Measurements from ENCODE around the gene RAI1.

Gene RAI1

GRCh38 chr17:17752089-17752820 lies 71.0 kb downstream of the RAI1 start:
- DNase-seq, result peak; percentile 95

GRCh38 chr17:17752821-17753321 lies 71.6 kb downstream of the RAI1 start:
- no peak for DNase-seq

GRCh38 chr17:17754719-17755686 lies 73.7 kb downstream of the RAI1 start:
- DNase-seq, result no peak

- DNase-seq, result no peak
Observed at GRCh38 chr17:17755715-17756114, 74.5 kb downstream of the RAI1 start.

GRCh38 chr17:17757391-17757791 lies 76.1 kb downstream of the RAI1 start:
- DNase-seq, result no peak

- DNase-seq, result no peak
Observed at GRCh38 chr17:17757956-17758845, 76.9 kb downstream of the RAI1 start.

- no peak for DNase-seq
Observed at GRCh38 chr17:17758941-17759563, 77.8 kb downstream of the RAI1 start.

GRCh38 chr17:17760350-17760749 lies 79.1 kb downstream of the RAI1 start:
- no peak for DNase-seq

- DNase-seq, result no peak
Observed at GRCh38 chr17:17760872-17761550, 79.8 kb downstream of the RAI1 start.

- no peak for DNase-seq
Observed at GRCh38 chr17:17761894-17762743, 80.9 kb downstream of the RAI1 start.

- DNase-seq, result no peak
Observed at GRCh38 chr17:17762744-17763105, 81.5 kb downstream of the RAI1 start.

- no peak for DNase-seq
Observed at GRCh38 chr17:17763136-17763535, 81.9 kb downstream of the RAI1 start.

- DNase-seq, result no peak
Observed at GRCh38 chr17:17763734-17764133, 82.5 kb downstream of the RAI1 start.

- DNase-seq, result no peak
Observed at GRCh38 chr17:17765359-17766076, 84.3 kb downstream of the RAI1 start.

GRCh38 chr17:17766077-17766743 lies 85.0 kb downstream of the RAI1 start:
- no peak for DNase-seq

GRCh38 chr17:17766744-17767120 lies 85.5 kb downstream of the RAI1 start:
- no peak for DNase-seq

GRCh38 chr17:17767154-17767869 lies 86.1 kb downstream of the RAI1 start:
- no peak for DNase-seq

- no peak for DNase-seq
Observed at GRCh38 chr17:17767887-17768418, 86.7 kb downstream of the RAI1 start.
